SKM-1 treated with dmso at 0.1 percent for 144 hours (cell line): ENCODE results near the gene PIK3IP1.
A peak's percentile ranks its signal among the peaks of the same experiment; 100 is the strongest.
"Not testable (repeated sequence)": the region's sequence is repeated elsewhere in the genome, so short reads cannot be mapped to it uniquely, and the experiment has no call there.

ENCODE experiments used
- DNase-seq: peaks from one replicate; lab custom pipeline; 2025; ENCODE audit not compliant: unreplicated experiment; lab: John Stamatoyannopoulos, UW

The PIK3IP1 gene

GRCh38 chr22:31253949-31254348 lies 38.3 kb downstream of the PIK3IP1 start:
- no peak for DNase-seq

DNA sequence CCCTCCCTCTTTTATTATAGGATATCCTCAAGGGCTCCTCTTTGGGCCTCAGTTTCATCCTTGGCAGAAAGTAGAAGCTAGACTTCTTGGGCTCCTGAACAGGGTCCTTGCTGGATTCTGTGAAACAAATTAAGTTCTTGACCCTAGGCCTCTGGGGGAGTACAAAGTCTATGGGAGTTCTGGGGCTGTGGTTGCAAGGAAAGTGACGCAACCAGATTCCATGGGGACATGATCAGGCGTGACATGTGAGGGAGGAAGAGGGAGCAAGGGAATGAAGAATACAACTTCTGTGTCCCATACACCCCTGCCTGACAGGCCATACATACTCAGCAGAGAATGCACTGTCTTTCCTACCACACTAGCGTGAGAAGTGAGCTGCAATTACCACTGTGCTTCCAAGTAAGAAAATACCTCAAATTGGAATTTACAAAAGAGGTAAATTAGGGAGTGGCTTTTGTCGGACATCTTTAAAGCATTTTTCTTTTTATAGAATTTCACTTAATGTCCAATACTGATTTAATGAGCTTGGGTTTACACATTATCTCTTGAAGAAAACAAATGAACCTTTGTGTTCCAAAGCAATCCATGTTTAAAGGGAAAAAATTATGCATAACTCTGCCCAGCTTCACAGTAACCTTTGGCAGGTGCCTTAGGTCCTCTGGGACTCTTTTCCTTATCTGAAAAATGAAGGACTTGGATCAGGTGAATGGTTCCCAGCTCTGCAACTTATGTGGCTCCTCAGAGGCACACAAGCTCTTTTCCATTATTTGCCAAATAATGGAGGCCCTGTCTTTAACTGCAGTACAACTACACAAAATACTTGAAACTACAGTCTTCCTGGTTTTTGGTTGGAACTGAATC lies 41.3 kb downstream of the PIK3IP1 start:
- DNase-seq: no peak

DNA sequence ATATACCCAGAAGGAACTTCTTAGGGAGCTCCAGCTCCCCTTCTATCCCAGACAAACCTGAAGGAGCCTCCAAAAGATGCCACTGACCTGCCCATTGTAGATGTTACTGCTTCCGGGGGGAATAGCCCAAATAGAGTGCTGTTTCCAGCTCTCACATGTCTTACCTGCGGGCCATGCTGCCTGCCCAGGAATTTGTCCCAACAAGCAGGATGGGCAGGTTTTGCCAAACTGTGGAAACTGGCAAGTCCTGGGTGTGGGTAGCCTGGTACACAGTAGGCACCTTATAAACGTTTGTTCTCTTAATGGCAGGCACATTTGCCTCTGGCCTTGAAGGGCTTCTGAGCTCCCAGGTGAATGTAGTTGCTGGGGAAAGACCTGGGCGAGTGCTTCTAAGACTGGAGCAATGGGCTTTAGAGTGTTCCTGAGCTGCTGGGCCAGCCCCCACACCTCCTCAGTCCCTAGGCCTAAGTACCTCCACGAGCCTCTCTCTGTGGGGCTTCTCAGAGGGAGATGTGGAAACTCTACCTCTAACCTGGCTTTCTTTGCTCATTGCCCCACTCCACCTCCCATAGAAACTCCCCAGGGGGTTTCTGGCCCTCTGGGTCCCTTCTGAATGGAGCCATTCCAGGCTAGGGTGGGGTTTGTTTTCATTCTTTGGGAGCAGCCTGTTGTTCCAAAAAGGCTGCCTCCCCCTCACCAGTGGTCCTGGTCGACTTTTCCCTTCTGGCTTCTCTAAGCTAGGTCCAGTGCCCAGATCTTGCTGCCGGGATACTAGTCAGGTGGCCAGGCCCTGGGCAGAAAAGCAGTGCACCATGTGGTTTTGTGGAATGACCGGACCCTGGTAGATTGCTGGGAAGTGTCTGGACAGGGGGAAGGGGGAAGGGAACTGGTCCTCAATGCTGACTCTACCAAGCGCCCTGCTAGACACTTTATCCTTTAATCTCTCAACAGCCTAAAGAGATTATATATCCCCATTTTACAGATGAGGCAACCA lies 43.0 kb downstream of the PIK3IP1 start:
- DNase-seq: no peak

DNA sequence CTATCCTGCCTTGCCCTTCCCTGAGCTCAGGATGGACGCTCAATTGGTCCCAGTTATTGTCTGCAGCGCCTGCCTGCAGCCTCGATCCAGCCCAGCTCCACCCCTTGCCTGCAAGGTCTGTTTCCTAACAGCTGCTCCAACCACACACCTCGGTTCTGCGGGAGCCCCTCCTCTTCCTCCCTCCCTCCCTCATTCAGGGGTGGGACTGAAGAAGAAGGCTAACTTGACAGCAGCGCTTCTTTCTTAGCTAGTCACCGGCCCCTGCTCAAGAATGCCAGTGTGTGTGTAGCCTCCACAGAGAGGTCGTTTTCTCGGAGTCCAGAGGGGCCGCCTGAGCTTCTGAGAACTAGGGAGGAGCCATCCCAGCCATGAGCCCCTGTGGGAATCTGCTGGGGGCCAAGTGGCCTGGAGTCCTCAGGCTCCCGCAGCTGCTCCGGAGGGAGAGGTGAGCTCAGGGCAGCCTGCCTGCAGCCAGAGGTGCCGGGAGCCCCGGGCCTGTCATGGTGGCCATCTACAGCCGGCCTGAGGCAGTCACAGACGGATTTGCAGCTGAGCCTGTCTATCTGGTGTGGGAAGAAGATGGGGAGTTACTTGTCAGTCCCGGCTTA lies 44.0 kb downstream of the PIK3IP1 start:
- DNase-seq: peak; percentile 10

- no peak for DNase-seq
These were observed 44.6 kb downstream of the PIK3IP1 start for GRCh38 chr22:31247726-31248125.

DNA sequence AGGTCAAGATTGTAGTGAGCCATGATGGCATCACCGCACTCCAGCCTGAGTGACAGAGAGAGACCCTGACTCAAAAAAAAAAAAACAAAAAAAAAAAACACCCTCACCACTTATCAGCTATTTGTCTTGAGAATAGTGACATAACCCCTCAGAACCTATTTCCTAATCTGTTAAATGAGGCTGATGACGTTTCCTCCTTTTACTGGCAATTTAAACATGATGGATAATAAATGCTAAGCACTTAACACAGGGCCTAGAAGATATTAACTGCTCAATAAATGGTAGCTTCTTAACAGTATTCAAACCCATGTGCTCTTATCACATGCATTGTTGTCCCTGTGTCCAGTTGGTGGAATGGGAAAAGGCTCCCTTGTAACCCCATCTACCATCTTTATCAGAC lies 45.6 kb downstream of the PIK3IP1 start:
- no peak for DNase-seq

DNA sequence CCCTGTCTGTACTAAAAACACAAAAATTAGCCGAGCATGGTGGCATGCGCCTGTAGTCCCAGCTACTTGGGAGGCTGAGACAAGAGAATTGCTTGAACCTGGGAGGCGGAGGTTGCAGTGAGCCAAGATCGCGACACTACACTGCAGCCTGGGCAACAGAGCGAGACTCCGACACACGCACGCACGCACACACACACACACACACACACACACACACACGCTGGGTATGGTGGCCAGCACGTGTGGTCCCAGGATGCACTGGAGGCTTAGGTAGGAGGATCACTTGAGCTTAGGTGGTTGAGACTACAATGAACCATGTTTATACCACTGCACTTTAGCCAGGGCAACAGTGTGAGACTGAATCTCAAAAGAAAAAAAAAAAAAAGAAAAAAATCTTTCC lies 46.3 kb downstream of the PIK3IP1 start:
- DNase-seq: not testable (repeated sequence)

- DNase-seq: no peak
These were observed 47.3 kb downstream of the PIK3IP1 start for GRCh38 chr22:31244943-31245451.

- no peak for DNase-seq
These were observed 48.0 kb downstream of the PIK3IP1 start for GRCh38 chr22:31244046-31244942.

- DNase-seq: no peak
These were observed 48.8 kb downstream of the PIK3IP1 start for GRCh38 chr22:31243339-31244045.

GRCh38 chr22:31241936-31242335 lies 50.4 kb downstream of the PIK3IP1 start:
- no peak for DNase-seq

DNA sequence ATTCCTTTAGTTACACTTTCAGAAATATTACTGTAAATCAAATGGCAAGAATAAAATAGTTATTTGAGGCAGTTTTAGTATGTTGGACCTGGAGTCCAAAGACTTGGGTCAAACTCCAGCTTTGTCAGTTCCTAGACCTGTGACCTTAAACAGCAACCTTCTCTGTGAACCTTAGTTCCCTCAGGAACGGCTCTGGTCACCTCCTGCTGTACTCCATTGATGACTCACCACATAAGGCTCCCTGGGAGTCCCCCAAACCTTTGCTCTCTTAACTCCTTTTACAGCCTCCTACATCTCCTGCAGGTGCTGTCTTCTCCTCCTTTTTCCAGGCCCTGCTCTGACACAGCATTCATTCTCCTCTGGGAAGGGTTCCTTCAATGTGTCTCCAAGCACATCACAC lies 51.1 kb downstream of the PIK3IP1 start:
- no peak for DNase-seq

DNA sequence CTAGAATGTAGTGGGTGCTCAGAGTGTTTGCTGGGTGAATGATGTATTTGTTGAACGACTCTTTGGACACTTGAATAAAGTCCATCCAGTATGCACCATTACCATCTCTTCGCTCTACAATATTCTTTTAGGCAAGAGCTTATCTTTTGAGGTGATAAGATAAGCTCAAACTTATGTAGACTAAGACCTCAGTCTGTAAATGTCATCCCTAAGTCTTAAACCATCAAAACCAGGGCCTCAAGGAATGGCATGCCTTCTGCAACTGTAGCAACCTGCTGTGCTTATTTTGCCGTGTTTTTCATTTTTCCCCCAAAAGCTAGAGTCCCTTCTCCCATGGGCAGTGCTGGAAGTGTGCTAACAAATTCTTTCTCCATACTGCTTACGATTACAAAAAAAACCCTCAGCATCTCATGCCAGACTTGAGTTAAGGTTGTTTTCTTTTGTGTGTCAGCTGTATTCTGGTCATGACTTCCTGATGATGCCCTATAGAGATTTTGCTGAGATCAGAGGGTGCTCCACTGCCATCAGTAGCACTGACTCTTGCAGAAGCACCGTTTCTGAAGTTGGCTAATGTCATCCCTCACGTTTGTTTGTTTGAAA lies 52.4 kb downstream of the PIK3IP1 start:
- no peak for DNase-seq

DNA sequence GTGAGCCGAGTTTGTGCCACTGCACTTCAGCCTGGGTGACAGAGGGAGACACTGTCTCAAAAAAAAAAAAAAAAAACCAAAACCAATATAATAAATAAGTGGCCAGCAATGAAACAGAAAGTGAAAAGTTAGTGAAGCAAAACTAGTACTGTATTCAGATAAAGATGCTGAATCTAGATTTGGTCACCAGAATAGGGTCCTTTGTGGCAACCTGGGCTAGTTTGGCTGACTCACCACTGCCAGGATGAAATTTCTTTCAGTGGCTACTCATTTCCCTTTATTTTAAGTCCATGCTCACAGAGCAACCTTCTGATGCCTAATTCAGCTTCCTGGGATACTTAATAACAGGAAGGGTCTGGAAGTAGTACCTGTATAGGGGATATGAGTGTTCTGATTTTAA lies 54.2 kb downstream of the PIK3IP1 start:
- DNase-seq: no peak

DNA sequence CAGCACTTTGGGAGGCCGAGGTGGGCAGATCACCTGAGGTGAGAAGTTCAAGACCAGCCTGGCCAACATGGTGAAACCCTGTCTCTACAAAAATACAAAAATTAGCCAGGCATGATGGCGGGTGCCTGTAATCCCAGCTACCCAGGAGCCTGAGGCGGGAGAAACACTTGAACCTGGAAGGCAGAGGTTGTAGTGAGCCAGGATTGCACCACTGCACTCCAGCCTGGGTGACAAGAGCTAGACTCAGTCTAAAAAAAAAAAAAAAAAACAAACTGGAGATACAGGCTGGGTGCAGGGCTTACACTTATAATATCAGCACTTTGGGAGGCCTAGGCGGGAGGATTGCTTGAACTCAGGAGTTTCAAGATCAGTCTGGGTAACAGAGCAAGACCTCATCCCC lies 56.2 kb downstream of the PIK3IP1 start:
- not testable (repeated sequence) for DNase-seq

DNA sequence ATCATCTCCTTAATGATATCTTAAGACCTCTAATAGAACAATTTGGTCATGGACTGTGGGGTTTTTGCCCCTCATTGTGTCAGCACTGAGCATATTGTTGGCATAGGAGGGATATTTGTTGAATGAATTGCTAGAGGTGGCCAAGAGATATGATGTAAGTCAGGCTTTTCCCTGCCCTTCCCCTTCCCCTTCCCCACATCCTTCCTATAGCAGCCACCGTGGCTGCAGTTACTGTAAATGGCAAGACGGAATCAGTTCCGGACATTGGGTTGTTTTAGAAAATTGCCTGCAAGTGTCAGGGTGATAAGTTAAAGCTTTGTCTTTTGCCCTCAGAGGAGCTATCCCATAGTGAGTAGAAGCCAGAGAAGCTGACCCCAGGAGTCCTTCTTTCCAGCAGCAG lies 57.2 kb downstream of the PIK3IP1 start:
- DNase-seq: peak; percentile 31

DNA sequence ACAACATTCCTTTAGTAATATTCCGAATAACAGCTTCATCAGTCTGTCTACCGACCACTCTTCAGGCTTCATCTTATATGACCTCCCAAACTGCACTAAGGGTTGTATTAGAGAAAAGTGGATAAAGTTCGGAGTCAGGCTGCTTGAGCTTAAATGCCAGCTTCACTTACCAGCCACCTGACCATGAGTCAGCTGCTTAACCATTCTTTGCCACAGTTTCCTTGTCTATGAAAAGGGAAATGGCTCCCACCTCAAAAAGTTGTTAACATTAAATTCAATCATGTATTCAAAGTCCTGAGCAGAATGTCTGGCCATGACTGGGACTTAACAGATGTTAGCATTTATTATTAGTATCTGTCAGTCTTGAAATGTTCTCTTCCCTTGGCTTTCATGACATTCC lies 59.3 kb downstream of the PIK3IP1 start:
- no peak for DNase-seq
